ENCODE data around the gene URI1.
A peak's percentile ranks its signal among the peaks of the same experiment; 100 is the strongest.

URI1 gene

DNA sequence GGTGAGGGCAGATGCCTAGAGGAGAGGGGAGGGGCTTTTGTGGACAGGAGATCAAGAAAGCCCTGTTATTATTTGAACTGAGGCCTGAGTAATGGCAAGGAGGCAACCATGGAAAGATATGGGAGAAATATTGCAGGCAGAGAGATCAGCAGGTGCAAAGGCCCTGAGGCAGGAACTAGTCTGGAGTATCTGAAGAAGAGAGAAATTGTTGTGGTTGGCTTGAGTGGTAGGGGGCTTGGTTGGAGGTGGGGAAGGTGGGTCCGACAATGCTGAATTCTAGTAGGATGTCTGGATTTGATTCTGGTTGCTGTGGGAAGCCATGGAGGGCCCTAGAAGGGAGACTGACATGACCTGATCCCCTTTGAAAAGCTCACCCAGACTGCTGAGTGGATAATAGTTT, 2.4 kb upstream of the URI1 start:
- Histone ChIP-seq H3K27ac (ENCODE audit: extremely low read depth, low read depth, low read length) (no peak overlapping the region), H3K4me1 (ENCODE audit: control insufficient read depth, insufficient read depth, low read length) (peaks cover 19% of the 10 kb centered on the region), H3K9me3 (ENCODE audit: control insufficient read depth, insufficient read depth, low read depth, low read length) (peaks cover 3% of the 10 kb centered on the region), H3K4me3 (ENCODE audit: low read depth, low read length) (no peak overlapping the region), H3K36me3 (ENCODE audit: control insufficient read depth in 2 of 2, insufficient read depth in 1 of 2, low read length in 2 of 2) (no peaks in the 10 kb centered on the region)
- CTCF ChIA-PET, result no interaction called here
- POLR2A ChIA-PET, result no interaction called here
- no peak for TF ChIP-seq ZNF707 (tag by site-specific recombination; IDR thresholded peaks at IDR 0.05)
- no peak for TF ChIP-seq ZBTB48 (tag by site-specific recombination; IDR thresholded peaks at IDR 0.05)
- TF ChIP-seq, protein P1, sequence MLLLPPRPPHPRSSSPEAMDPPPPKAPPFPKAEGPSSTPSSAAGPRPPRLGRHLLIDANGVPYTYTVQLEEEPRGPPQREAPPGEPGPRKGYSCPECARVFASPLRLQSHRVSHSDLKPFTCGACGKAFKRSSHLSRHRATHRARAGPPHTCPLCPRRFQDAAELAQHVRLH (tag by site-specific recombination; IDR thresholded peaks at IDR 0.05), result 0 out of 2 replicates have a peak, but pooled peaks have one; percentile 12
- no peak for TF ChIP-seq KLF1 (tag by site-specific recombination; IDR thresholded peaks at IDR 0.05)
- peak; percentile 98 for TF ChIP-seq ZNF623 (tag by site-specific recombination; IDR thresholded peaks at IDR 0.05)
- TF ChIP-seq OVOL3 (tag by site-specific recombination; IDR thresholded peaks at IDR 0.05), result no peak
- no peak for TF ChIP-seq ZNF174 (tag by site-specific recombination; IDR thresholded peaks at IDR 0.05)
- TF ChIP-seq ZNF311 (tag by site-specific recombination; IDR thresholded peaks at IDR 0.05; ENCODE audit: borderline replicate concordance), result no peak

DNA sequence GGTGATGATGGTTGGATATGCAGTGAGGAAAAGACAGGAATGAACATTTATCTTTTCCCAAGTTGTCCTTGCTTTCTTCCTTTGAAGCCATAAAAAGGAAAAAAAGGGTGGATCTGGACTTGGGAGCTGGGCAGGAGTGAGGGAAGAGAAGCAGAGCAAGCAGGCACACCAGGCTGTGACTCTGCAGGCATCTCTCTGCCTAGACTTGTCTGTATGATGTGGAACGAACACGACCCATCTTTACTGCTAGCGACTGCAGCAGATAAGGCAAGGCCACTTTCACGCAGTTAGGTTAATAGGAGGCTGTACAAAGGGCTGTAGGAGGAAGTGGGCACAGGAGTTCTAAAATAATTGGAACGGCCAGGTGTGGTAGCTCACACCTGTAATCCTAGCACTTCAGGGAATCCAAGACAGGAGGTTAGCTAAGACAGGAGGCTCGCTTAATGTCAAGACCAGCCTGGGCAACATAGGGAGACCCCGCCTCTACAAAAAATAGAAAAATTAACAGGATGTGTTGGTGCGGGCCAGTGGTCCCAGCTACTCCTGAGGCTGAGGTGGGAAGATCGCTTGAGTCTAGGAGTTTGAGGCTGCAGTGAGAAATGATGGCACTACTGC, 961 bp upstream of the URI1 start:
- H3K36me3 ChIP-seq (ENCODE audit: control insufficient read depth in 2 of 2, insufficient read depth in 1 of 2, low read length in 2 of 2), result no peaks in the 10 kb centered on the region
- no peak overlapping the region for H3K4me3 ChIP-seq (ENCODE audit: low read depth, low read length)
- H3K27ac ChIP-seq (ENCODE audit: extremely low read depth, low read depth, low read length), result no peak overlapping the region; the same call in 1 of the 2 replicates
- ChIA-PET POLR2A (interaction anchor here (0.6 to 2.5 kb wide), 8 partner anchors 10 to 721 kb away, joined by 3 to 10 read pairs (median 4); no protein-coding TSS in a partner anchor), CTCF (interaction anchor here (0.6 to 2.2 kb wide), 12 partner anchors 18 to 725 kb away, joined by 3 to 20 read pairs (median 5); no protein-coding TSS in a partner anchor)
- H3K9me3 ChIP-seq (ENCODE audit: control insufficient read depth, insufficient read depth, low read depth, low read length), result peaks cover 3% of the 10 kb centered on the region
- TF ChIP-seq ZNF341 (tag by site-specific recombination; IDR thresholded peaks at IDR 0.05; ENCODE audit: low read depth) (0 out of 2 replicates have a peak, but pooled peaks have one; percentile 20), KLF9 (tag by site-specific recombination; IDR thresholded peaks at IDR 0.05; ENCODE audit: low read depth) (no peak), ZNF335 (tag by site-specific recombination; conservative IDR thresholded peaks at IDR 0.05) (no peak), ZBTB1 (tag by site-specific recombination; IDR thresholded peaks at IDR 0.05) (no peak), ZNF121 (tag by site-specific recombination; IDR thresholded peaks at IDR 0.05) (peak; percentile 64; the same call in 1 of the 2 replicates), MYNN (tag by site-specific recombination; IDR thresholded peaks at IDR 0.05; ENCODE audit: borderline replicate concordance) (no peak), ZBTB17 (tag by site-specific recombination; IDR thresholded peaks at IDR 0.05) (peak; percentile 32; the same call in 1 of the 2 replicates), ZNF221 (tag by site-specific recombination; IDR thresholded peaks at IDR 0.05; ENCODE audit: borderline replicate concordance) (no peak), ZNF830 (tag by site-specific recombination; IDR thresholded peaks at IDR 0.05; ENCODE audit: low read depth) (no peak), ZNF530 (tag by site-specific recombination; IDR thresholded peaks at IDR 0.05; ENCODE audit: low read depth) (no peak), ZNF596 (tag by site-specific recombination; IDR thresholded peaks at IDR 0.05) (peak; percentile 63; the same call in 1 of the 2 replicates)
- TF ChIP-seq, protein P2, sequence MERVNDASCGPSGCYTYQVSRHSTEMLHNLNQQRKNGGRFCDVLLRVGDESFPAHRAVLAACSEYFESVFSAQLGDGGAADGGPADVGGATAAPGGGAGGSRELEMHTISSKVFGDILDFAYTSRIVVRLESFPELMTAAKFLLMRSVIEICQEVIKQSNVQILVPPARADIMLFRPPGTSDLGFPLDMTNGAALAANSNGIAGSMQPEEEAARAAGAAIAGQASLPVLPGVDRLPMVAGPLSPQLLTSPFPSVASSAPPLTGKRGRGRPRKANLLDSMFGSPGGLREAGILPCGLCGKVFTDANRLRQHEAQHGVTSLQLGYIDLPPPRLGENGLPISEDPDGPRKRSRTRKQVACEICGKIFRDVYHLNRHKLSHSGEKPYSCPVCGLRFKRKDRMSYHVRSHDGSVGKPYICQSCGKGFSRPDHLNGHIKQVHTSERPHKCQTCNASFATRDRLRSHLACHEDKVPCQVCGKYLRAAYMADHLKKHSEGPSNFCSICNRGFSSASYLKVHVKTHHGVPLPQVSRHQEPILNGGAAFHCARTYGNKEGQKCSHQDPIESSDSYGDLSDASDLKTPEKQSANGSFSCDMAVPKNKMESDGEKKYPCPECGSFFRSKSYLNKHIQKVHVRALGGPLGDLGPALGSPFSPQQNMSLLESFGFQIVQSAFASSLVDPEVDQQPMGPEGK (tag by site-specific recombination; IDR thresholded peaks at IDR 0.05), result no peak
- peaks cover 33% of the 10 kb centered on the region for H3K4me1 ChIP-seq (ENCODE audit: control insufficient read depth, insufficient read depth, low read length)

All from HEK293 (cell line).